Measurements from ENCODE around the gene ZNF606. TPM values are rescaled to one million over a fixed set of nuclear protein-coding genes. Genes with fewer than 3 reads are reported as not detected.

The ZNF606 gene
- total RNA-seq, 3 donors from 2014 or later = 11.6 to 17.1 (median 13.8) TPM

GRCh38 chr19:57964761-57965160 lies 37.9 kb downstream of the ZNF606 start:
- intact Hi-C loops (cut with DNase I, micrococcal nuclease) = no loop called here
- Histone ChIP-seq H3K4me3 (no peak overlapping the region), H3K9me3 (peaks cover 95% of the 10 kb centered on the region), H3K36me3 (ENCODE audit: low read depth) (no peaks in the 10 kb centered on the region), H3K4me1 (ENCODE audit: low read depth) (no peaks in the 10 kb centered on the region)
- TF ChIP-seq, protein P1, sequence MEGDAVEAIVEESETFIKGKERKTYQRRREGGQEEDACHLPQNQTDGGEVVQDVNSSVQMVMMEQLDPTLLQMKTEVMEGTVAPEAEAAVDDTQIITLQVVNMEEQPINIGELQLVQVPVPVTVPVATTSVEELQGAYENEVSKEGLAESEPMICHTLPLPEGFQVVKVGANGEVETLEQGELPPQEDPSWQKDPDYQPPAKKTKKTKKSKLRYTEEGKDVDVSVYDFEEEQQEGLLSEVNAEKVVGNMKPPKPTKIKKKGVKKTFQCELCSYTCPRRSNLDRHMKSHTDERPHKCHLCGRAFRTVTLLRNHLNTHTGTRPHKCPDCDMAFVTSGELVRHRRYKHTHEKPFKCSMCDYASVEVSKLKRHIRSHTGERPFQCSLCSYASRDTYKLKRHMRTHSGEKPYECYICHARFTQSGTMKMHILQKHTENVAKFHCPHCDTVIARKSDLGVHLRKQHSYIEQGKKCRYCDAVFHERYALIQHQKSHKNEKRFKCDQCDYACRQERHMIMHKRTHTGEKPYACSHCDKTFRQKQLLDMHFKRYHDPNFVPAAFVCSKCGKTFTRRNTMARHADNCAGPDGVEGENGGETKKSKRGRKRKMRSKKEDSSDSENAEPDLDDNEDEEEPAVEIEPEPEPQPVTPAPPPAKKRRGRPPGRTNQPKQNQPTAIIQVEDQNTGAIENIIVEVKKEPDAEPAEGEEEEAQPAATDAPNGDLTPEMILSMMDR (IDR thresholded peaks at IDR 0.05) = no peak
- no peak for ATAC-seq
- no peak for DNase-seq

DNA sequence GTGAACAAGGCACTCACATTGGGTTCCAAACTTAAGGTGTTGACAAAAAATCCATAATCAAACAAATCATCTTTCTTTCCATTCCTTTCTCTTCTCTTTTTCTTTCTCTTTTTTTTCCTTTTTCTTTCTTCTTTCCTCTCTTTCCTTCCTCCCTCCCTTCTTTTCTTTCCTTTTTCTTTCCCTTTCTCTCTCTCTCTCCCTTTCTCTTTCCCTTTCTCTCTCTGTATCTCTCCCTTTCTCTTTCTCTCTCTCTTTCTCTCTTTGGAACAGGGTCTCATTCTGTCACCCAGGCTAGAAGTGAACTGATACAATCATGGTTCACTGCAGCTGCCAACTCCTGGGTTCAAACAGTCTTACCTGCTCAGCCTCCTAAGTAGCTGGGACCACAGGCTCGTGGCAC lies 40.8 kb downstream of the ZNF606 start:
- H3K9me3 ChIP-seq = peaks cover 97% of the 10 kb centered on the region
- ATAC-seq = no peak

GRCh38 chr19:57954996-57955395 lies 47.6 kb downstream of the ZNF606 start:
- Histone ChIP-seq H3K4me1 (ENCODE audit: low read depth) (no peaks in the 10 kb centered on the region), H3K4me3 (no peak overlapping the region), H3K36me3 (ENCODE audit: low read depth) (no peaks in the 10 kb centered on the region), H3K9me3 (peaks cover 72% of the 10 kb centered on the region)
- ATAC-seq = no peak
- intact Hi-C loops (cut with DNase I, micrococcal nuclease) = no loop called here
- TF ChIP-seq, protein P1 (IDR thresholded peaks at IDR 0.05) = no peak
- DNase-seq = no peak

More for the DNA sequence above, 40.8 kb downstream of the ZNF606 start:
- Histone ChIP-seq H3K36me3 (ENCODE audit: low read depth) (no peaks in the 10 kb centered on the region), H3K4me3 (no peak overlapping the region), H3K4me1 (ENCODE audit: low read depth) (no peaks in the 10 kb centered on the region)
- TF ChIP-seq, protein P1 (IDR thresholded peaks at IDR 0.05) = no peak
- no peak for DNase-seq
- intact Hi-C loops (cut with DNase I, micrococcal nuclease) = no loop called here

- Histone ChIP-seq H3K4me3 (no peak overlapping the region), H3K9me3 (peaks cover 60% of the 10 kb centered on the region), H3K36me3 (ENCODE audit: low read depth) (no peaks in the 10 kb centered on the region), H3K4me1 (ENCODE audit: low read depth) (peaks cover 5% of the 10 kb centered on the region)
- intact Hi-C loops (cut with DNase I, micrococcal nuclease) = no loop called here
- no peak for ATAC-seq
- TF ChIP-seq, protein P1 (IDR thresholded peaks at IDR 0.05) = no peak
- no peak for DNase-seq
Observed at GRCh38 chr19:57949702-57950101, 52.9 kb downstream of the ZNF606 start.

DNA sequence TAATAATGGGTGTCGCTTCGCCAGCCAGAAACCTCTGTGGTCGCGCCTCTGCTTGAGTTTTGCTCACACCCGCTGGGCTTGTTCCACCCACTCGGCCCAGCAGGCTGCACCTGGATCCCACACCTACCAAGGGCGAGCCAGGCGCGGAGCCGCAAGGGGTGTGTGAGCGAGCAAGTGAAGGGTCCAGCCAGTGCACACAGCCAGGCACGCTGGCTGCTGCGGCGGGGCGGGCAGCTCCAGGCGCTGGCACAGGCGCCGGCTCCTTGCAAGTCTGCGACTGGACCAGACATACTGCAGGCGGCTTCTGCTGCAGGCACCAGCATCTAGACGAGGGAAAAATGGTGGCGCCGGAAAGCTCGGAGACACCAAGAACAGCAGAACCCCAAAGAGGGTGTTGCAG lies 53.3 kb downstream of the ZNF606 start:
- no peaks in the 10 kb centered on the region for H3K36me3 ChIP-seq (ENCODE audit: low read depth)
- no peak for ATAC-seq
- TF ChIP-seq, protein P1 (IDR thresholded peaks at IDR 0.05) = no peak
- peaks cover 5% of the 10 kb centered on the region for H3K4me1 ChIP-seq (ENCODE audit: low read depth)
- no peak for DNase-seq
- intact Hi-C loops (cut with DNase I, micrococcal nuclease) = no loop called here
- peaks cover 59% of the 10 kb centered on the region for H3K9me3 ChIP-seq
- no peak overlapping the region for H3K4me3 ChIP-seq
